ENCODE data around the gene CTNNA1.

CTNNA1 gene

DNA sequence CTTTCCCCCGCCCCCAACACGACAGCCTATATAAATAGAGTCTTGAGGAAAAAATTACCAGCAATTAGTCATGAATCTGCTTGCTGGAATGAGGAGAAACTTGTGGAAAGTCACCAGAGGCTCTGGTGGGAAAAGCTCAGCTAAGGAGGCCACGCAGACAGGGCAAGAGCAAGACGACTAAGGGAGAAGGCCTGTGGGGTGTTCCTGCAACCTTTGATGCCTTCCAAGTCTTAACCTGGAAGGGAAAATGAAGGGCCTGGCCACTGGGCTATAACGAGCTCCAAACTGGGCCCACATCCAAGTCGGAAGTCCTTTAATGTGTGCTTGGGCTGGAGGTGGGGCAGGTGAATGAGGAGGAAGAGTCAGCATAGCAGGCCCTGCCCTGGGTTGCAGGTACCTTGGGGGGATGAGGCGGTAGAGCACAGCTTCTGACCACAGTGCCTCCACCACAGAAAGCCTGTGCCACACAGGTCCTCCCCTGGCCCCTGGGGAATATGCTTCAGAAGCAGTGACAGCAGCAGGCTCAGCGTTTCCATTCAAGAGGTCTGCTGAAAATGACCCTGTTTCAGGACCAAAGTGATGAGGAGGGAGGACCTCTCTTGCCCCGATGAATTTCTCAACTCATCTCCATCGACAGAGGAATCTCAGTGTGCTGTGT is 214.7 kb downstream of the CTNNA1 start:
- no peak for DNase-seq (ENCODE audit: low read depth)
- no peak overlapping the region for H3K4me3 ChIP-seq (ENCODE audit: low read depth, low read length)
- TF ChIP-seq, protein P1, sequence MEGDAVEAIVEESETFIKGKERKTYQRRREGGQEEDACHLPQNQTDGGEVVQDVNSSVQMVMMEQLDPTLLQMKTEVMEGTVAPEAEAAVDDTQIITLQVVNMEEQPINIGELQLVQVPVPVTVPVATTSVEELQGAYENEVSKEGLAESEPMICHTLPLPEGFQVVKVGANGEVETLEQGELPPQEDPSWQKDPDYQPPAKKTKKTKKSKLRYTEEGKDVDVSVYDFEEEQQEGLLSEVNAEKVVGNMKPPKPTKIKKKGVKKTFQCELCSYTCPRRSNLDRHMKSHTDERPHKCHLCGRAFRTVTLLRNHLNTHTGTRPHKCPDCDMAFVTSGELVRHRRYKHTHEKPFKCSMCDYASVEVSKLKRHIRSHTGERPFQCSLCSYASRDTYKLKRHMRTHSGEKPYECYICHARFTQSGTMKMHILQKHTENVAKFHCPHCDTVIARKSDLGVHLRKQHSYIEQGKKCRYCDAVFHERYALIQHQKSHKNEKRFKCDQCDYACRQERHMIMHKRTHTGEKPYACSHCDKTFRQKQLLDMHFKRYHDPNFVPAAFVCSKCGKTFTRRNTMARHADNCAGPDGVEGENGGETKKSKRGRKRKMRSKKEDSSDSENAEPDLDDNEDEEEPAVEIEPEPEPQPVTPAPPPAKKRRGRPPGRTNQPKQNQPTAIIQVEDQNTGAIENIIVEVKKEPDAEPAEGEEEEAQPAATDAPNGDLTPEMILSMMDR (IDR thresholded peaks at IDR 0.05; ENCODE audit: low read depth, low read length, missing control alignments) = no peak

DNA sequence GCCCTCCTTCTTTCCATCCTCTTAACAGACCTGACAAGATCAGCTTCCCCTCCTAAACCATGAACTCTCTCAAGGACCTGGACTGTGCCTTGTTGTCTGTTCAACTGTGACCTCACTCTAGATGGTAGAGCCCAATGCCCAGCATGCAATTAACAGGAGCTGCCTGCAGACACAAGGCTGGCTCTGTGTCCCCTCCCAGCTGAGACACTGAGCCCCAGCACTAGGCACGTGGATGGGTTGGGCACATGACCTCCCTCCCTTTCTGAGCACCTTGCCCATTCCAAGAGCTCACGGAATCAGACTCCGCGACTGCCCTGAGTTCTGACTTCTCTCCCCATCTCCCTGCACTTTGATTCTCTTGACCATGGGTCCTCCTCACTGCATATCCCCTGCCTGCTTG is 215.4 kb downstream of the CTNNA1 start:
- no peak overlapping the region for H3K4me3 ChIP-seq (ENCODE audit: low read depth, low read length)
- no peak for DNase-seq (ENCODE audit: low read depth)

DNA sequence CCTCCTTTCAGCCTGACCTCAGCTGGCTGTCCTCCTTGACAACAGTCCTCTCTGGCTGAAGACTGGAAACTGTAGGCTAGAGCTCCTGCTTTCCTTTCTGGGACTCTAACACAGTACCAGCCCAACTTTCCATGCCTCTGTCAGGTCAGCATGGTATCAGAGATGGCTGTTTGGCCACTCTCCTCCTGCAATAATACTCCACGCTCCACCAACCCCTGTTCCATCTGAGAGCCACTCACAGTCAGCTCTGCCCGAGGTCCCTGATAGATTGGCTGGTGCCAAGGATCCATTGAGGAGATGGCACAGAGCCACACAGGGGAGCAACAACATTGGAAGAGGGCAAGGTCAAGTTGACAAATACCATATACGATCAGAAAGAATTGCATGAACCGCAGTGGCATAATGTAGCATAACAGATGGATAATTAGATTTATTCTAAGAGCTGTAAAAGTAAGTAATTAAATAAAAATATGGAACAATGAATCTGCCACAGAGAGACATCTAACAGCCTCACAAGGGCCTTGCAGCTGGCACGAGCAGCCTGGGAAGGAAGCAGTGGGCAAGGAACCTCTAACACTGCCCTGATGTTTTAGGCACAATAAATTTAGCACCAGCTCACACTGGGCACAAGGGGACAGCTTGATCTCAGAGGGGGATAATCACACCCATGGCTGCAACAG is 216.2 kb downstream of the CTNNA1 start:
- no peak for DNase-seq (ENCODE audit: low read depth)
- TF ChIP-seq, protein P1 (IDR thresholded peaks at IDR 0.05; ENCODE audit: low read depth, low read length, missing control alignments) = no peak

More for the DNA sequence above, 215.4 kb downstream of the CTNNA1 start:
- TF ChIP-seq, protein P1 (IDR thresholded peaks at IDR 0.05; ENCODE audit: low read depth, low read length, missing control alignments) = no peak

DNA sequence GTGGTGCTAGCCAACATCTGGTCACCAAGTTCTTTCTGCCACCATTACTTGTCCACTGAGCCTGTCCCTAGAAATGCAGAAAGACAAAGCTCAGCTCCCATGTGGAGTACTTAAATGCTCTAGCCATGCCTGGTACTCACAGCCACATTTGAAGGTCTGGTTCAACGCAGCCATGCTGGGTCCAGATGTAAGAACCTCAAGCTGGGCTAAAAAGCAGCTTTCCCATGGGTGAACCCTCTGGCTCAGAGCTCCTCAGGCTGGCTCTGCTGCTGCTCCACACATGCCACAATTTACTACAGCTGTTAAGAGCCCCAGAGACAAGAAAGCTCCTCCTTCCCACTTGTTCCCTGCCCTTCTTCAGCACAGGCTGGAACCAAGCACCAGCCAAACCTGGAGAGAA is 219.0 kb downstream of the CTNNA1 start:
- TF ChIP-seq, protein P1 (IDR thresholded peaks at IDR 0.05; ENCODE audit: low read depth, low read length, missing control alignments) = no peak
- no peak for DNase-seq (ENCODE audit: low read depth)
- no peak overlapping the region for H3K4me3 ChIP-seq (ENCODE audit: low read depth, low read length)

More for the DNA sequence above, 216.2 kb downstream of the CTNNA1 start:
- no peak overlapping the region for H3K4me3 ChIP-seq (ENCODE audit: low read depth, low read length)

DNA sequence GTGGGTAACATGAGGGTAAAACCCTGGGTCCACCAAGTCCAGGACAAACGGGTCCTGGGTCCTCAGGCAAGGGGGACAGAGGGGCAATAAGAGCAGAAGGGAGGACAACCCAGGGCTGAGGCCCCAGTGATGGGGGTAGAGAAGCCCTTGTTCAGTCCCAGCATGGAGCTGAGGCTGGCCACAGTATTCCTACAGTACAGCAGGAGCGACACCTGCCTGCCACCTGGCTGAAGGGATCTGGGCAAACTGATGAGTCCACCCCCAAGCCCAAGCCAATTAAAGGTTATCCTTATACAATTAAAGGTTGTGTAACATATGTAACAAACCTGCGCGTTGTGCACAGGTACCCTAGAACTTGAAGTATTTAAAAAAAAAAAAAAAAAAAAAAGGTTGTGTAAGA is 219.6 kb downstream of the CTNNA1 start:
- no peak overlapping the region for H3K4me3 ChIP-seq (ENCODE audit: low read depth, low read length)
- TF ChIP-seq, protein P1 (IDR thresholded peaks at IDR 0.05; ENCODE audit: low read depth, low read length, missing control alignments) = no peak
- no peak for DNase-seq (ENCODE audit: low read depth)

DNA sequence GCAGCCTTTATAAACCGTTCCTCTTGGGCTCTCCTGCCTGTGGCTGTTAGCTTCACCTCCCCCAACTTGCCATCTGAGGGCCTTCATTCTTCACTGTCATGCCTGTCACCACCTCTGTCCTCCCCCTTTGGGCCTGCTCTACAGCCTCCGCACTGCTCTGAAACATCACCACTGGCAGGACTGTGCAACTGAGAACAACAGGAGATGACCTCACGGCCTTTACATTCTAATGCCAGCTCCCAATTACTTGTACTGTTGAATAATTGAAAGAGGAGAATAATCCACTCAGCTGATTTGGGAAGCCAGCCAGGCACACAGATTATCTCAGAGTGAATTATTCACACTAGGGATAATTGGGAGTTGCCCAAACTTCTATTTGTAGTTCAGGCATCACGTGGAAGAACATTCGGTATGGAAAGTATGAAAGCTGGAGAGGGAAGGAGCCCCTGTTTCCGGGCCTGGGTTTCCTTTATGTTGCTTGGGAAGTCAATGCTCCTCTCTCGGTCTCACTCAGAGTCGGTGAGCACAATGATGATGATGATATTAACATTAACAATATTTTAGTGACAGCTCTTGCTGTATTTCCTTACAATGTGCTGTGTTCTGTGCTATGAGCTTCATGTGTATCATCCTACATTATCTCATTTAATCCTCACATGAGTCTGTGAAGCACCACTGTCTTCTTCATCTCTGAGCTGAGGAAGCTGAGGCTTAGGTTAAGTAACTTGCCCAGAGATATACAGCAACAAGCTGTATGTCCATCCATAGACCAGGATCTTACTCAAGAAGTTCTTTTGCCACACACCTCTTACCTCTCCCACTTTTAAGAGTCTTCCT is 221.2 kb downstream of the CTNNA1 start:
- TF ChIP-seq, protein P1 (IDR thresholded peaks at IDR 0.05; ENCODE audit: low read depth, low read length, missing control alignments) = no peak
- DNase-seq (ENCODE audit: low read depth) = no peak
- no peak overlapping the region for H3K4me3 ChIP-seq (ENCODE audit: low read depth, low read length)

Data from GM12864 (cell line).